GM23338 (cell line): ENCODE measurements around the gene RNF150. TPM values are rescaled to one million over a fixed set of nuclear protein-coding genes. Genes with fewer than 3 reads are reported as not detected.
"Not testable (repeated sequence)": the region's sequence is repeated elsewhere in the genome, so short reads cannot be mapped to it uniquely, and the experiment has no call there.

Experiments used
- ATAC-seq: fragments of 200-7000 bp; cut with Tn5 transposase; 3 replicates; pipeline ENCODE4 v1.9.1; 2020
- DNase-seq: peaks from one replicate; pipeline ENCODE4 v3.0.0-alpha.2; 2015; ENCODE audit warnings: low spot score
- H2AFZ ChIP-seq: fragments of 200-600 bp; sonication (generic); 2 replicates; pipeline ENCODE4 v1.8.0; 2016; ENCODE audit warnings: antibody characterized with exemption, mild to moderate bottlenecking, moderate library complexity
- H3F3A ChIP-seq: fragments of 200-600 bp; sonication (generic); replicated peaks from 2 replicates; pipeline ENCODE4 v1.8.0; 2017; ENCODE audit warnings: antibody characterized with exemption, mixed run types, low read depth
- H3K27ac ChIP-seq: fragments of 200-600 bp; sonication (generic); 2 replicates; pipeline ENCODE4 v1.6.1; 2016; ENCODE audit warnings: low read depth
- H3K27me3 ChIP-seq: fragments of 200-600 bp; sonication (generic); 2 replicates; pipeline ENCODE4 v1.8.0; 2016; ENCODE audit warnings: mild to moderate bottlenecking, mixed run types, moderate library complexity; ENCODE audit not compliant: insufficient read depth
- H3K36me3 ChIP-seq: fragments of 200-600 bp; sonication (generic); 2 replicates; pipeline ENCODE4 v1.8.0; 2016; ENCODE audit warnings: mild to moderate bottlenecking; ENCODE audit not compliant: insufficient read depth
- H3K4me1 ChIP-seq: fragments of 200-600 bp; sonication (generic); 2 replicates; pipeline ENCODE4 v1.8.0; 2016; ENCODE audit warnings: mild to moderate bottlenecking, moderate library complexity; ENCODE audit not compliant: insufficient read depth
- H3K4me2 ChIP-seq: fragments of 200-600 bp; sonication (generic); 2 replicates; pipeline ENCODE4 v1.7.1; 2017; ENCODE audit warnings: mixed run types
- H3K4me3 ChIP-seq: fragments of 200-600 bp; sonication (generic); 2 replicates; pipeline ENCODE4 v1.6.1; 2016; ENCODE audit warnings: mixed run types
- H3K79me2 ChIP-seq: fragments of 200-600 bp; sonication (generic); replicated peaks from 2 replicates; pipeline ENCODE4 v1.8.0; 2017; ENCODE audit warnings: mild to moderate bottlenecking; ENCODE audit not compliant: insufficient read depth
- H3K9me2 ChIP-seq: fragments of 200-600 bp; sonication (generic); 2 replicates; pipeline ENCODE4 v1.8.0; 2017; ENCODE audit not compliant: insufficient read depth
- H4K20me1 ChIP-seq: fragments of 200-600 bp; sonication (generic); replicated peaks from 2 replicates; pipeline ENCODE4 v1.8.0; 2017; ENCODE audit warnings: mild to moderate bottlenecking; ENCODE audit not compliant: insufficient read depth
- H3K27ac Mint-ChIP-seq: 2 replicates; pipeline ENCODE4 v1.8.0; 2020; ENCODE audit warnings: inconsistent platforms, mild to moderate bottlenecking, moderate library complexity, mixed read lengths
- H3K27me3 Mint-ChIP-seq: 3 replicates; pipeline ENCODE4 v1.8.0; 2022; ENCODE audit warnings: low read depth, mild to moderate bottlenecking, moderate library complexity, mixed read lengths, inconsistent platforms; ENCODE audit not compliant: insufficient read depth, poor library complexity
- H3K36me3 Mint-ChIP-seq: 3 replicates; pipeline ENCODE4 v1.8.0; 2021; ENCODE audit warnings: low read depth, mild to moderate bottlenecking, inconsistent platforms, moderate library complexity, mixed read lengths
- H3K4me1 Mint-ChIP-seq: 3 replicates; pipeline ENCODE4 v1.8.0; 2020; ENCODE audit warnings: mild to moderate bottlenecking, inconsistent platforms, mixed read lengths
- H3K4me3 Mint-ChIP-seq: 3 replicates; pipeline ENCODE4 v1.8.0; 2021; ENCODE audit warnings: moderate library complexity, mild to moderate bottlenecking, inconsistent platforms, mixed read lengths
- H3K9me3 Mint-ChIP-seq: 3 replicates; pipeline ENCODE4 v1.8.0; 2020; ENCODE audit warnings: moderate library complexity, mild to moderate bottlenecking, inconsistent platforms, mixed read lengths
- CREB1 ChIP-seq: fragments of 250-450 bp; sonication (Bioruptor Pico); IDR thresholded peaks from 2 replicates; pipeline ENCODE4 v1.5.0; 2020; ENCODE audit warnings: low read depth, mild to moderate bottlenecking, moderate library complexity
- CTCF ChIP-seq, 2 experiments: fragments of 200-600 bp in 1 of 2; sonication (generic) in 1 of 2; conservative IDR thresholded peaks; 2 replicates each; pipeline versions ENCODE4 v1.5.1 to v1.6.1; 2016 to 2017; ENCODE audit warnings: antibody characterized with exemption in 2 of 2, low read depth in 2 of 2, mild to moderate bottlenecking in 2 of 2, moderate library complexity in 1 of 2
- EZH2 ChIP-seq: fragments of 200-600 bp; sonication (generic); IDR thresholded peaks from one replicate; pipeline ENCODE4 v1.8.0; 2017; ENCODE audit warnings: antibody characterized with exemption, mild to moderate bottlenecking, low read depth; ENCODE audit not compliant: unreplicated experiment
- JUNB ChIP-seq: IDR thresholded peaks from one replicate; pipeline ENCODE4 v1.6.1; 2016; ENCODE audit warnings: antibody characterized with exemption; ENCODE audit not compliant: unreplicated experiment
- NANOG ChIP-seq: IDR thresholded peaks from 2 replicates; pipeline ENCODE4 v1.6.1; 2016; ENCODE audit warnings: antibody characterized with exemption, borderline replicate concordance
- REST ChIP-seq: IDR thresholded peaks from one replicate; pipeline ENCODE4 v1.6.1; 2018; ENCODE audit warnings: antibody characterized with exemption; ENCODE audit not compliant: unreplicated experiment
- polyA plus RNA-seq: library from polyadenylated mRNA; unstranded; fragments of >200 nt; fragmentation: Nextera tagmentation; extraction: Ambion mirVana; gene quantifications from 2 replicates; pipeline ENCODE4 v1.2.1, GENCODE V29; 2016
- total RNA-seq: library from RNA; depleted of rRNA; stranded (reverse); fragments of >200 nt; shearing (Covaris generic); gene quantifications from 2 replicates; pipeline ENCODE4 v1.2.3, GENCODE V29; 2014

Gene RNF150
- total and polyA plus RNA-seq, 2 experiments from 2014 or later, result 1.3 to 6.1 TPM

- Histone ChIP-seq H3K4me1 (no peaks in the 10 kb centered on the region), H2AFZ (no peak overlapping the region), H3K79me2 (no peaks in the 10 kb centered on the region), H3K27ac (no peak overlapping the region), H3K36me3 (no peaks in the 10 kb centered on the region), H3K9me2 (no peaks in the 10 kb centered on the region; the same call in 1 of the 2 replicates), H3K4me2 (no peak overlapping the region), H4K20me1 (no peaks in the 10 kb centered on the region), H3F3A (no peaks in the 10 kb centered on the region), H3K27me3 (no peaks in the 10 kb centered on the region), H3K4me3 (no peak overlapping the region)
- no peak for ATAC-seq
- no peak for DNase-seq
- Mint-ChIP-seq H3K36me3 (peaks cover 22% of the 10 kb centered on the region; the same call in 2 of the 3 replicates), H3K4me1 (peaks cover 3% of the 10 kb centered on the region; the same call in 2 of the 3 replicates), H3K9me3 (peaks cover 27% of the 10 kb centered on the region), H3K27me3 (no peaks in the 10 kb centered on the region), H3K4me3 (no peak overlapping the region), H3K27ac (no peak overlapping the region)
- TF ChIP-seq CREB1 (no peak), EZH2 (no peak), CTCF (conservative IDR thresholded peaks at IDR 0.05; ENCODE audit: low read depth in 2 of 2) (no peak)
These were observed 78.8 kb downstream of the RNF150 start for GRCh38 chr4:141054446-141054845.

- H3K27ac Mint-ChIP-seq, H3K4me1 ChIP-seq, H3K9me2 ChIP-seq, H3K27ac ChIP-seq, DNase-seq, H3K27me3 Mint-ChIP-seq, H3K4me2 ChIP-seq, H4K20me1 ChIP-seq, ATAC-seq, H3K4me3 Mint-ChIP-seq, H3K79me2 ChIP-seq, H3K4me3 ChIP-seq, H3F3A ChIP-seq, H2AFZ ChIP-seq, H3K4me1 Mint-ChIP-seq, H3K27me3 ChIP-seq, H3K36me3 ChIP-seq: not testable (repeated sequence)
- Mint-ChIP-seq H3K9me3 (peaks cover 30% of the 10 kb centered on the region), H3K36me3 (peaks cover 26% of the 10 kb centered on the region; the same call in 2 of the 3 replicates)
These were observed 82.3 kb downstream of the RNF150 start for GRCh38 chr4:141050999-141051398.

GRCh38 chr4:141047228-141047884 is 85.9 kb downstream of the RNF150 start:
- H3K27ac Mint-ChIP-seq, result no peak overlapping the region
- H3K27ac ChIP-seq, result no peak overlapping the region
- no peaks in the 10 kb centered on the region for H3K4me1 ChIP-seq

More at GRCh38 chr4:141047228-141047884, 85.9 kb downstream of the RNF150 start:
- peaks cover 26% of the 10 kb centered on the region; the same call in 2 of the 3 replicates for H3K36me3 Mint-ChIP-seq
- Histone ChIP-seq H3K9me2 (no peaks in the 10 kb centered on the region), H3F3A (no peaks in the 10 kb centered on the region), H3K4me2 (no peak overlapping the region), H3K79me2 (no peaks in the 10 kb centered on the region), H3K4me3 (no peak overlapping the region), H3K36me3 (no peaks in the 10 kb centered on the region), H4K20me1 (no peaks in the 10 kb centered on the region), H3K27me3 (no peaks in the 10 kb centered on the region), H2AFZ (no peak overlapping the region)
- H3K27me3 Mint-ChIP-seq, result no peaks in the 10 kb centered on the region
- no peak overlapping the region for H3K4me3 Mint-ChIP-seq
- H3K9me3 Mint-ChIP-seq, result peaks cover 27% of the 10 kb centered on the region
- TF ChIP-seq NANOG (no peak), REST (no peak), JUNB (no peak)
- DNase-seq (no peak), ATAC-seq (no peak)
- peaks cover 6% of the 10 kb centered on the region; the same call in 2 of the 3 replicates for H3K4me1 Mint-ChIP-seq
